Measurements from ENCODE around the gene VMAC. TPM values are rescaled to one million over a fixed set of nuclear protein-coding genes. Genes with fewer than 3 reads are reported as not detected.
A peak's percentile ranks its signal among the peaks of the same experiment; 100 is the strongest.

The VMAC gene
- total RNA-seq, 1 donor from 2014 or later = 7.1 TPM

DNA sequence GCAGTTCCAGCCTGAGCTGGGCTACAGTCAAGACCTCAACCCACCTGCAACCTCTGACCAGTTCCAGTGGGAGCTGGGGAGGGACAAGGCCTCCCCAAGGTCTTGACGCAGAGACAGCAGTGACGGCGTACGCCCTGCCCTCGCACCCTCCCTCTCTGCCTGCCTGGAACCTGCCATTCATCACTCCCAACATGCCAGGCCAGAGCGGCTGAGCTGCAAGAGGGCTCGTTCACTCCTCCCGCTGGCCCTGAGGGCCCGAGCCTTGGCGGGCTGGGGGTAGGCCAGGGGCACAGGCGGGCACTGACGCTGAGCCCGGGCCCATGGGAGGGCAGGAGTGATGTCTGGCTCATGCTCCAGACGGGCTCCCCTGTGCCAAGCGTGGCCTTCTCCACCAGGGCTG is 9.3 kb upstream of the VMAC start:
- TF ChIP-seq, protein P1, sequence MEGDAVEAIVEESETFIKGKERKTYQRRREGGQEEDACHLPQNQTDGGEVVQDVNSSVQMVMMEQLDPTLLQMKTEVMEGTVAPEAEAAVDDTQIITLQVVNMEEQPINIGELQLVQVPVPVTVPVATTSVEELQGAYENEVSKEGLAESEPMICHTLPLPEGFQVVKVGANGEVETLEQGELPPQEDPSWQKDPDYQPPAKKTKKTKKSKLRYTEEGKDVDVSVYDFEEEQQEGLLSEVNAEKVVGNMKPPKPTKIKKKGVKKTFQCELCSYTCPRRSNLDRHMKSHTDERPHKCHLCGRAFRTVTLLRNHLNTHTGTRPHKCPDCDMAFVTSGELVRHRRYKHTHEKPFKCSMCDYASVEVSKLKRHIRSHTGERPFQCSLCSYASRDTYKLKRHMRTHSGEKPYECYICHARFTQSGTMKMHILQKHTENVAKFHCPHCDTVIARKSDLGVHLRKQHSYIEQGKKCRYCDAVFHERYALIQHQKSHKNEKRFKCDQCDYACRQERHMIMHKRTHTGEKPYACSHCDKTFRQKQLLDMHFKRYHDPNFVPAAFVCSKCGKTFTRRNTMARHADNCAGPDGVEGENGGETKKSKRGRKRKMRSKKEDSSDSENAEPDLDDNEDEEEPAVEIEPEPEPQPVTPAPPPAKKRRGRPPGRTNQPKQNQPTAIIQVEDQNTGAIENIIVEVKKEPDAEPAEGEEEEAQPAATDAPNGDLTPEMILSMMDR (conservative IDR thresholded peaks at IDR 0.05) = no peak
- Mint-ChIP-seq H3K9me3 (no peaks in the 10 kb centered on the region), H3K4me3 (no peak overlapping the region), H3K36me3 (peaks cover 6% of the 10 kb centered on the region), H3K27me3 (no peaks in the 10 kb centered on the region), H3K27ac (no peak overlapping the region), H3K4me1 (ENCODE audit: unreplicated experiment) (no peaks in the 10 kb centered on the region)
- no peak for DNase-seq (ENCODE audit: extremely low spot score, unreplicated experiment)

DNA sequence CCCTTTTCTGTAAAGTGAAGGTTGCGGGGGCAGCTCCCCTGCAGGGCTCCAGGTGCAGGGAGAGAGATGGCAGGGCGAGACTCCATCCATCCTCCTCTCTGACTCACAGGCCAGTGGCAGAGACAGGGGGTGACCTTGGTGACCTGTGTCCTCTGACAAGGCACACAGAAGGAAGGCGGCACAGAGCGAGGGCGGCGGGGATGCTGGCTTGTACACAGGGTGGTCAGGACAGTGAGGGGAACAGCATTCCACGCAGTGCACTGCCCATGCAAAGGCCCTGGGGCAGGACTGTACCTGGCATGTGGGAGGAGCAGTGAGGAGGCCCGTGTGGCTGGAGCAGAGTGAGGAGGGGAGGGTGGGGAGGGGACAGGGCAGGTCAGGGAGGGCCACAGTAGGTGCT is 8.8 kb upstream of the VMAC start:
- peaks cover 6% of the 10 kb centered on the region for H3K36me3 Mint-ChIP-seq
- peaks cover under 1% of the 10 kb centered on the region for H3K4me1 Mint-ChIP-seq (ENCODE audit: unreplicated experiment)
- DNase-seq (ENCODE audit: extremely low spot score, unreplicated experiment) = no peak
- TF ChIP-seq, protein P1 (conservative IDR thresholded peaks at IDR 0.05) = no peak
- H3K27ac Mint-ChIP-seq = no peak overlapping the region
- H3K27me3 Mint-ChIP-seq = no peaks in the 10 kb centered on the region
- no peaks in the 10 kb centered on the region for H3K9me3 Mint-ChIP-seq
- H3K4me3 Mint-ChIP-seq = no peak overlapping the region

DNA sequence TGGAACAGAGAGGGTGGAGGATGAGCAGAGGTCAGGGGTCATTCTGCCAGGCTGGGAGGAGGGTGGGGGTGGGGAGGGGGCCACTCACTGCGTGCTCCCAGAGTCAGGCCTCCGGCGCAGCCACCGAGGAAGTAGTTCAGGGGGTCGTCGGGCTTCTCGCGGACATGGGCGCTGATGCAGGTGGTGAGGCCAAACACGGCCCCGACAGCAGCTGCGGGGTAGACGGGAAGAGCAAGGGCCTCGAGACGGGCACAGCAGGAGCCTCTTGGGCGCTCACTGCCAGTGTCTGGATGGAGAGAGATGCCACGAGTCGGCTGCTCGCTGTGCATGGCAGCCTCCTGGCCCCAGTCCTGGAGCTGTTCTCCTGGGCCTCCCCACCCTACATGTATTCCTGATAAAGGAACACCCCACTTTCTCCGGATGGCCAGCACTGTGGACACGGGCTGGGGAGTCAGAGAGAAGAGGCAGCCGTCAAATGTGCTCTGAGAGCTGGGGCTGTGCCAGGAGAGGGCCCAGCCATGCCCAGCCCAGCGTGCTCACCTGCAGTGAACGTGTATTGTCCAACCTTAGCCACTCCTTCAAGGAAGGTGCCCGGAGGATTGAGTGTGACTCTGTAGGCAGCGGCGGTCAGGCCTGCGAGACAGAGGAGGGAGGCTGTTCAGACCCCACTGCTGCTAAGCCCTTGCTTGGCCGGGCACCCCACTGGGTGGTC is 8.2 kb upstream of the VMAC start:
- Mint-ChIP-seq H3K4me3 (no peak overlapping the region), H3K9me3 (no peaks in the 10 kb centered on the region), H3K27ac (no peak overlapping the region), H3K4me1 (ENCODE audit: unreplicated experiment) (peaks cover 5% of the 10 kb centered on the region), H3K27me3 (no peaks in the 10 kb centered on the region), H3K36me3 (peaks cover 10% of the 10 kb centered on the region)
- DNase-seq (ENCODE audit: extremely low spot score, unreplicated experiment) = no peak
- TF ChIP-seq, protein P1 (conservative IDR thresholded peaks at IDR 0.05) = no peak

DNA sequence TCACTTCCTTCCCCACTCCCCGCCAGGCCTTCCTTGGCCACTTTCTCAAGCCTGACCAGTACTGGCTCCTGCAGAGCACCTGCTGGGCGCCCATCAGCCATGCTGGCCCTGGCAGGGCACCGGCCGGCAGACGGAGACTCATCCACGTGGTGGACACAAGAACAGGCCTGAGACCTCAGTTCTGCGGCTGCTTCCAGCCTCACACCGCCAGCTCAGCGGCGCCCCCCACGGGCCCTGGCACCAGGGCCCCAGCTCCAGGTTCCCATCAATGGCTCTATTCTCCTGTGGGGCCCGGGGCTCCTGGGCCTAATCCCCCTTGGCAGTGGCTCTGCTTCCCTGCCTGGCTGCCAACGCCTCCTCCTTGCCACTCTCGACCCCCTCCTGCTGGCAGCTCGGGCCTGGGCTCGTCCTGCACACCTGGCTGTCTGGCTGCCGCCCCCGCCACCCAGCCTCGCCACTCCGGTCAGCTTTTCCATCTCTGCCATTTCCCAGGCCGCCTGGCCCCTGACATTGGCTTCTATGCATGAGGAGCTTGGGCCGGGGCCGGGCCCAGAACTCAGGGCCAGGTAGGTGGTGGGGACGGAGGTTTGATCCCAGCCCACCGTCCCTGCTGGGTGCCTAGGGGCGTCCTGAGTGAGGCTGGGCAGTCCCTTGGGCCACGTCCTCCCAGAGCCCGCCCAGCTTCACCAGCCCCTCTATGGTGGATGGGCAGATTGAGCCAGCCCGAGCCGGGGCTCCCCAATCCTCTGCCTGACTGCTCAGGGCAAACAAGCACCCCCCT is 7.3 kb upstream of the VMAC start:
- Mint-ChIP-seq H3K9me3 (no peaks in the 10 kb centered on the region), H3K27ac (no peak overlapping the region), H3K4me1 (ENCODE audit: unreplicated experiment) (peaks cover 5% of the 10 kb centered on the region), H3K27me3 (no peaks in the 10 kb centered on the region), H3K4me3 (no peak overlapping the region), H3K36me3 (peaks cover 10% of the 10 kb centered on the region)
- TF ChIP-seq, protein P1 (conservative IDR thresholded peaks at IDR 0.05) = no peak
- DNase-seq (ENCODE audit: extremely low spot score, unreplicated experiment) = no peak

DNA sequence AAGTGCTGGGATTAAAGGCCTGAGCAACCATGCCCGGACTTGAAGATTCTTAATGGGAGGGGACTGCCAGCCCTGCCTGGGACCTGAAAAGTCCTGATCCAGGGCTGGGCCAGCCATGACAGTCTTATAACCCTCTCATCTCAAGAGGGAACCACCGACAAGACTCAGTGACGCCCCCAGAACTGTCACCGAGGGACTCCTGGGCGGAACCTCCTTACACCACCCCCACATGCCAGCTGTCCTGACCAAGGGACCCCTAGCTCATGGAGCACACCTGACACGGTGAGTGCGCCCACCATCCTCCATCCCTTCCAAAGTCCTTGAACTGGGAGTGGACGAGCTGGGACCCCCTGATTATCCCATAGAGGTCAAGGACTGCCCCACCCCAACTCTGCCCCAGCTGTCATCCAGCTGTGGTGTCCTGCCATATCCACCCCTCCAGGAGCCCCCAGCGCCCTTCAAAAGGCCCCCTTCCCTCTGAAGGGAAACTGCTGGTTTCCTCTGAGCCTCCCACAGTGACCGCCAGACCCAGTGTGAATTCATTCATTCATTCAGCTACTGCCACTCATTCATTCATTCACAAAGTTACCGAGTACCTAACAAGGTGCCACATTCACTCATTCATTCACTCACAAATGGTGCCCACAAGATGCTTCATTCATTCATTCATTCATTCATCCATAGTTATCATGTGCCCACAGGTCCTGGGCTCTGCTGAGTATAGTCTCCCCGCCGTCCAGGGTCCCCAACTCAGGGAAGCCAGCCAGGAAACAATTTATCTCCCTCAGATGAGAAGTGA is 4.7 kb upstream of the VMAC start:
- H3K36me3 Mint-ChIP-seq = peaks cover 10% of the 10 kb centered on the region
- H3K4me3 Mint-ChIP-seq = peak overlapping the region; percentile 36
- H3K9me3 Mint-ChIP-seq = no peaks in the 10 kb centered on the region
- DNase-seq (ENCODE audit: extremely low spot score, unreplicated experiment) = no peak
- TF ChIP-seq, protein P1 (conservative IDR thresholded peaks at IDR 0.05) = no peak
- H3K4me1 Mint-ChIP-seq (ENCODE audit: unreplicated experiment) = peaks cover 5% of the 10 kb centered on the region
- H3K27me3 Mint-ChIP-seq = no peaks in the 10 kb centered on the region
- H3K27ac Mint-ChIP-seq = no peak overlapping the region
